Measurements from ENCODE around the gene ENTPD2.

The ENTPD2 gene

GRCh38 chr9:137079401-137079787 lies 25.5 kb upstream of the ENTPD2 start:
- no peak for DNase-seq (ENCODE audit: low read depth)

DNA sequence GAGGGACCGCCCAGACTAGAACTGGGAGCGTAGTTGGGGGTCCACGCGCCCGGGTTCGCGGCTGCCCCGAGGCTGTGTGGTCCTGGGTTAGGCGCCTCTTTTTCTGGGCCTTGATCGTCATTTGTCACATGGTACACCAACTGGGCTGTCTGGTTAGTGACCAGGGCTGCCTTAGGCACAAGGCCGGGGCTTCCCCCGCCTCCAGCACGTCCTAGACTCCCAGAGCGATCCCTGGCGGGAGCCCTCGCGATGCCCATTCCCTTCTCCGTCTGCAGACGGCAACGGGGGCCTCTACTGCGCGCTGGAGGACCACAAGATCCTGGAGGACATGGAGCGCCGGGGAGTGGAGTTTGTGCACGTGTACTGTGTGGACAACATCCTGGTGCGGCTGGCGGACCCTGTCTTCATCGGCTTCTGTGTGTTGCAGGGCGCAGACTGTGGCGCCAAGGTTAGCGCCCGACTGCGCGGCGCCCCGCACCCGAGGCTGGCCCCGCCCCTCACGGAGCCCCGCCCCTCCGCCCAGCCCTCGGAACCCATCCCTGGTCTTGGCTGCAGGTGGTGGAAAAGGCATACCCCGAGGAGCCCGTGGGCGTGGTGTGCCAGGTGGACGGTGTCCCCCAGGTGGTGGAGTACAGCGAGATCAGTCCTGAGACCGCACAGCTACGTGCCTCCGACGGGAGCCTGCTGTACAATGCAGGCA lies 25.0 kb upstream of the ENTPD2 start:
- no peak for DNase-seq (ENCODE audit: low read depth)

- no peak for DNase-seq (ENCODE audit: low read depth)
These were observed 24.2 kb upstream of the ENTPD2 start for GRCh38 chr9:137077758-137078693.

- peak; percentile 57 for DNase-seq (ENCODE audit: low read depth)
These were observed 23.3 kb upstream of the ENTPD2 start, which contains the start of gene UAP1L1 for GRCh38 chr9:137077010-137077747. Gene UAP1L1 (plus strand): TSS chr9:137077517. CDS start chr9:137077533, 16 bp downstream.

GRCh38 chr9:137076636-137077009 lies 22.8 kb upstream of the ENTPD2 start:
- no peak for DNase-seq (ENCODE audit: low read depth)

DNA sequence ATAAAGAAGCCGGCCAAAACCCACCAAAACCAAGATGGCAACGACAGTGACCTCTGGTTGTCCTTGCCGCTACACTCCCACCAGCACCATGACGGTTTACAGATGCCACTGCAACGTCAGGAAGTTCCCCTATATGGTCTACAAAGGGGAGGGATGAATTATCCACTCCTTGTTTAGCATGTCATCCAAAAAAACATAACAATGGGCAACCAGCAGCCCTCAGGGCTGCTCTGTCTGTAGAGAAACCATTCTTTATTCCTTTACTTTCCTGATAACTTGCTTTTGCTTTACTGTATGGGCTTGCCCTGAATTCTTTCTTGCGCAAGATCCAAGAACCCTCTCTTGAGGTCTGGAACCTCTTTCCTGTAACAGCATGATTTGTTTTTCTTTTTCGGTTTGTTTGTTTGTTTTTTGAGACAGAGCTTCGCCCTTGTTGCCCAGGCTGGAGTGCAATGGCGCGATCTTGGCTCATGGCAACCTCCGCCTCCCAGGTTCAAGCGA lies 21.5 kb upstream of the ENTPD2 start:
- no peak for DNase-seq (ENCODE audit: low read depth)

DNA sequence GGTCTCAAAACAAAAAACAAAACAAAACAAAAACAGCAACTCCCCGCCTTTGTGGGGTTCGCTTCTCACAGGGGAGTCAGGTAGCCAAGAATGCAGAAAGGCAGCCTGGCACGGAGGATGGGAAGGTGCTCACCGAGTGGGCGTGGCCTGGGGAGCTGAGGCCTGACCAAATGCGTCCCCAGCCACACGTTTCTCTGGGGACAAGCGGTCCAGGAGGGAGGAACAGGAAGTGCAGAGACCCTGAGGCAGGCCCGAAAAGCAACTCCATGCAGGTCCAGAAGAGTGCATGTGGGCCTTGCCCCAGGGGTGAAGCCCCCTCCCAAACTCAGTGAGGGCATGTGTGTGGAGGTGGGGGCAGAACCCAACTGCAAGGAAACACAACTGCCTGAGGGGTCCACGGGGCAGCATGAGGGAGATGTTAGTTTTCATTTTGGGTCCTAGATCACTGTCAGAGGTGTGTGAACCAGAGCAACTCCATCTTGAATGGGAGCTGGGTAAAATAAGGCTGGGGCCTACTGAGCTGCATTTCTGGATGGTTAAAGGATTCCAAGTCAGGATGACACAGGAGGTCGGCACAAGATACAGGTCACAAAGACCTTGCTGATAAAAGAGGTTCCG lies 20.9 kb upstream of the ENTPD2 start:
- no peak for DNase-seq (ENCODE audit: low read depth)

- no peak for DNase-seq (ENCODE audit: low read depth)
These were observed 20.1 kb upstream of the ENTPD2 start for GRCh38 chr9:137073992-137074399.

DNA sequence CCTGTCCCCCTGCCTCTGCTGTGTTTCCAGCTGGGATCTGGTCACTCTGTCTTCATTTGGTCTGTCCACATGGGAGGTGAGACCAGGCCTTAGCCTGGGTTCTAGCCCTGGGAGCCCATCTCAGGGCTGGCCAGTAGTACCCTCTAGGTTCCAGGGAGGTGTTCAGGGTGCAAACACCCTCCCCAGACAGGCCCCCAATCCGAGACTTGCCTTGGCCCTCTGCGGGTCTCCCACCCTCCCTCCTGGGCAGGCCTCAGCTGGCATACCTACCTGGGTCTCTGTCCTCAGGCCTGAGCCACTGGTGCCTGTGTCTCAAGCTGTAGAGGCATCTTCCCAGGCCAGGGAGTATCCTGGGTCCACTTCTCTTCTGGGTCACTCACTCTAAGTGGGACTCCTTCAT lies 17.4 kb upstream of the ENTPD2 start:
- DNase-seq (ENCODE audit: low read depth) = no peak

DNA sequence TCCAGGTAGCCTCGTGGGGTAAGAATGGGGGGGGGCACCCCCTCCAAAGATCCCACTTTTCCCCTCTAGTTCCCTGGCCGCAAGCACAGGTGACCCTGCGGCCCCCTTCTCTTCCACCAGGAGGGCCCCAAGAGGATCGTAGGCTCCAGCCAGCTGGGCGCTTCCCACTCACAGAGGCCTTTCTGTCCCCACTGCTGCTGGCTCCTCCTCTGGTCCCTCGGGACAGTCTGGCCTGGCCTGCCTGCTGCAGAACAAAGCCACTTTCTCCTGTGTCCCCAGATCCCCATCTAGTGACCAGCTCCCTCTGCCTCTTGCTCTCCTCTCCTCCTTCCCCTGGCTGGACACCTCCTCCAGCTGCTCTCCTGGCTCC lies 17.0 kb upstream of the ENTPD2 start:
- no peak for DNase-seq (ENCODE audit: low read depth)

- DNase-seq (ENCODE audit: low read depth) = peak; percentile 80
These were observed 16.5 kb upstream of the ENTPD2 start, which contains the start of gene SAPCD2 for GRCh38 chr9:137070201-137070905. Gene SAPCD2 (minus strand): TSS chr9:137070557. CDS start chr9:137070460, 97 bp downstream.

DNA sequence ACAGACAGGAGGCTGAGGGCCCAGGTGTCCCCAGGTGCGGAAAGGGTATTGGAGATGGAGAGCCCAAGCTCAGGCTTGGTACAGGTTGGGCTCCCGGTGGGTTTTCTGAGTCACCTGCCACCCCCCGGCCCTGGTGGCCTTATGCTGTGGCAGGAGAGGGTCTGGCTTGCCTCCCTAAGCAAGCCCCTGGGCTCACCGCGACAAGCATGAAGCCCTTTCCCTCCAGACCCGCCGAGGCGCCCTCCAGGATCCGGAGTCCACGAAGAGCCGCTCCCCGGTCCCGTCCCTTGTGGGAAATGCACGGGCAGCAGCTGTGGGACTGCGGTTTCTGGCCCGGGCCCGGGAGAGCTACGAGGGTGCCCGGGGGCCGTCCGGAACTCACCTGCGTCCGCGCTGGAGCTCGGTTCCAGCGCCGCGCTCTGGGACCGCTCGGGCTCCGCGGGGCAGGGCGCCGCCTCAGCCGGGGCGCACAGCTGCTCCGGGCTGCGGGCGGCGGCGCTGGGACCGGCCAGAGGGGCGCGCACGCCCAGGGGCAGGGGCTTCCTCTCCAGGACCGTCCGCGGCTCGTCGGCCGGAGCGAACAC lies 15.7 kb upstream of the ENTPD2 start:
- DNase-seq (ENCODE audit: low read depth) = no peak

- DNase-seq (ENCODE audit: low read depth) = no peak
These were observed 15.0 kb upstream of the ENTPD2 start for GRCh38 chr9:137068539-137069507.

DNA sequence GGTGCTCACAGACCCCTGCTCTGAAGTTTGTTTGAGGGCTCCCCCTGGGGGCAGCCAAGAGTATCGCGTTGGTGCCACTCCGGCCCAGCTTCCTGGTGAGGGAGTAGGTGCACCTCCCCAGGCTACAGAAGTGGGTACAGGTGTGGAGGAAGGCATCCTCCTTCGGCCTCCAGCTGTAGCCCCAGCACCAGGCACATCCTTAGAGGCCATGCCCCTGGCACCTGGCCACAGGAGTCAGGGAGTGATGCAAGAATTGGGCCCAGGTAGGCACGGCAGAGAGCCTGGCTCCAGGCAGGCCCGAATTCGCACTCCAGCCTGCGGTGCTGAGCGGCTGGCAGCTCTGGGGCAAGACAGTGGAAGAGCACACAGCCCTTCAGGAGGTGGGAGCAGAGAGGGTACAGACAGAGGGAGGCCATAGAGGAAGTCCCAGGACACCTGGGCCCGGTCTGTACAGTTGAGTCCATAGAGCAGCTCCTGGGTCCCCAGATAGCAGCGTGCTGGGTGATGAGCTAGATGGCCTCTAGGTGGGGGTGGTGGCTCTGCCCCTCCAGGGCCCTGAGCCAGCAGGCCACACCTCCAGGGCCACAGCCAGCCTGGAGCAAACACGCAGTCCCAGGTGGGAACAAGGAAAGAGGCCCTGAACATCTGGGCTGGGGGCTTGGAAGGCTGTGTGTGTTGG lies 14.1 kb upstream of the ENTPD2 start:
- DNase-seq (ENCODE audit: low read depth) = peak; percentile 67

DNA sequence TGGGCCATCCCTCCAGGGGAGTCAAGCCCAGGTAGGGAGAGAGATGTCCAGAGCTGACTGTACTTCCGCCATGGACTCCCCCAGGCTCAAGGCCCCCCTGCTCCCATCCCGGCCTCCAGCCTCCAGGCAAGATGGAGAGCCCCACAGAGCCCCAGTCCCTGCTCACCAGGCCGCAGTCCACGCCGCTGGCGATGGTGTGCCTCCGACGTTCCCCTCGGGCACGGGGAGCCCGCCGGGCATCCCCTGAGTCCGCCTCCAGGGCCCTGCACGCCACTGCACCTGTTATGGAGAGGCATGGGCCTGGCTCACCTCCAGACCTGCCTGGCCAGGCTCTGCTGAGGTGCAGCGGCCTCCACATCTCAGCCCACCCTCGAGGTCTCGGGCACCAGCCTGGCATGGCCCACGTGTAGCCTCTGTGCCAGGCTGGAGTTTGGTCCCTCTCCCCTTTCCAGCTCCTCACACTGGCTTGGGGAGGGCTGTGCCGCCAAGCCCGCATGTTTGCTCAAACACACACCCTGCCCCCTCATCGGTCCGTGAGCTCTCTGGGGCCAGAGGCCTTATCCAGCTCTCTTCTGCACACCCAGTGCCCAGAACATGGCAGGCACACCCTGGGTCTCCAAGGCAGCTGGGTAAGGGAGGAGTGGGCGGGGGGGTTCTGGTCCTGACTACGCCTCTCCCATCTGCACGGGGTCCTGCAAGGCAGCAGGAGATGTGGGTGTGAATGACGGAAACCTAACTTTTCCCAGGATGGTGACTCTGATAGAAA lies 12.4 kb upstream of the ENTPD2 start:
- DNase-seq (ENCODE audit: low read depth) = no peak

- DNase-seq (ENCODE audit: low read depth) = no peak
These were observed 11.6 kb upstream of the ENTPD2 start for GRCh38 chr9:137065336-137065967.

- DNase-seq (ENCODE audit: low read depth) = no peak
These were observed 11.0 kb upstream of the ENTPD2 start for GRCh38 chr9:137064880-137065164.
